GM19193 (cell line): ENCODE measurements around the gene TBCB.

Experiments used
- POLR2A ChIP-seq: IDR thresholded peaks from 4 replicates; pipeline ENCODE4 v1.6.1; 2011; ENCODE audit not compliant: insufficient read depth, insufficient read length; ENCODE audit errors: extremely low read depth

TBCB gene

GRCh38 chr19:36093146-36093662 lies 22.1 kb upstream of the TBCB start:
- TF ChIP-seq POLR2A, result no peak

GRCh38 chr19:36093687-36094086 lies 21.6 kb upstream of the TBCB start:
- no peak for TF ChIP-seq POLR2A

GRCh38 chr19:36097036-36097435 lies 18.2 kb upstream of the TBCB start:
- no peak for TF ChIP-seq POLR2A

- TF ChIP-seq POLR2A, result no peak
Observed at GRCh38 chr19:36099166-36099785, 16.0 kb upstream of the TBCB start.

GRCh38 chr19:36100476-36100875 lies 14.8 kb upstream of the TBCB start:
- TF ChIP-seq POLR2A, result no peak

- TF ChIP-seq POLR2A, result no peak
Observed at GRCh38 chr19:36101550-36102327, 13.5 kb upstream of the TBCB start.

GRCh38 chr19:36103040-36103626 lies 12.1 kb upstream of the TBCB start:
- TF ChIP-seq POLR2A, result no peak

- no peak for TF ChIP-seq POLR2A
Observed at GRCh38 chr19:36103842-36104552, 11.3 kb upstream of the TBCB start.

- no peak for TF ChIP-seq POLR2A
Observed at GRCh38 chr19:36106441-36106840, 8.8 kb upstream of the TBCB start.

- no peak for TF ChIP-seq POLR2A
Observed at GRCh38 chr19:36106991-36107390, 8.3 kb upstream of the TBCB start.

- TF ChIP-seq POLR2A, result no peak
Observed at GRCh38 chr19:36108684-36109083, 6.6 kb upstream of the TBCB start.

GRCh38 chr19:36110487-36111199 lies 4.6 kb upstream of the TBCB start, which contains the start of gene OVOL3:
TSS of gene OVOL3 (plus strand) at chr19:36111143. CDS start at chr19:36111203, 60 bp downstream.
- TF ChIP-seq POLR2A, result no peak

- no peak for TF ChIP-seq POLR2A
Observed at GRCh38 chr19:36111200-36111539, 4.1 kb upstream of the TBCB start.

- TF ChIP-seq POLR2A, result no peak
Observed at GRCh38 chr19:36112678-36113077, 2.6 kb upstream of the TBCB start.
